Tibial artery (tissue), 4 donors: ENCODE measurements around the gene MCFD2.

Source experiments
- DNase-seq, 2 donors: peaks; one replicate each; pipeline ENCODE4 v3.0.0-alpha.2; 2019
- H3K27ac ChIP-seq, 2 donors: fragments of 200-600 bp; sonication (generic) in 1 of 2; 1 replicate in 1 of 2; 2 replicates in 1 of 2; pipeline ENCODE4 v1.5.1; 2018 to 2019; ENCODE audit warnings: mild to moderate bottlenecking in 1 of 2
- H3K27me3 ChIP-seq, 2 donors: fragments of 200-600 bp; sonication (generic) in 1 of 2; one replicate each; pipeline versions ENCODE4 v1.5.1 to v1.6.0; 2016 to 2019
- H3K36me3 ChIP-seq, 3 donors: fragments of 200-600 bp; sonication (generic) in 2 of 3; one replicate each; pipeline ENCODE4 v1.5.1; 2016 to 2019; ENCODE audit warnings: mild to moderate bottlenecking in 2 of 3
- H3K4me1 ChIP-seq, 4 donors: fragments of 200-600 bp; sonication (generic) in 2 of 4; 1 replicate in 3 of 4; 2 replicates in 1 of 4; pipeline ENCODE4 v1.5.1; 2016 to 2019
- H3K4me3 ChIP-seq, 2 donors: fragments of 200-600 bp; sonication (generic) in 1 of 2; 1 replicate in 1 of 2; 2 replicates in 1 of 2; pipeline ENCODE4 v1.5.1; 2018 to 2019; ENCODE audit warnings: mild to moderate bottlenecking in 2 of 2
- H3K9me3 ChIP-seq, 3 donors: fragments of 200-600 bp; sonication (generic) in 1 of 3; one replicate each; pipeline ENCODE4 v1.5.1; 2016 to 2019
- CTCF ChIP-seq, 2 experiments: fragments of 200-600 bp in 1 of 2; fragments of 450-650 bp in 1 of 2; IDR thresholded peaks; one replicate each; pipeline ENCODE4 v1.5.1; 2017 to 2019; ENCODE audit warnings: antibody characterized with exemption in 2 of 2, mild to moderate bottlenecking in 1 of 2, moderate library complexity in 1 of 2
- intact Hi-C: fragments of 100-400 bp; cut with DNase I; formaldehyde crosslinking; loops from one replicate; pipeline ENCODE4 v1.15.0; 2023; ENCODE audit warnings: low total_unique reads

Gene MCFD2

GRCh38 chr2:46874236-46874929, 41.2 kb downstream of the MCFD2 start:
- H3K4me1 ChIP-seq, result peaks cover 0 to 54% (median 35%) of the 10 kb centered on the region in 4 donors
- H3K27ac ChIP-seq, result no peak overlapping the region
- DNase-seq, result peak in 1 of 2 donors; percentile 8
- intact Hi-C loops, result loop anchor here (10.0 kb wide), 1 partner anchor 510 kb away; no protein-coding TSS in a partner anchor
- no peaks in the 10 kb centered on the region for H3K9me3 ChIP-seq
- H3K36me3 ChIP-seq, result no peaks in the 10 kb centered on the region
- no peak for TF ChIP-seq CTCF (IDR thresholded peaks at IDR 0.05)
- no peak overlapping the region for H3K4me3 ChIP-seq
- H3K27me3 ChIP-seq, result no peaks in the 10 kb centered on the region

GRCh38 chr2:46873604-46874068, 42.0 kb downstream of the MCFD2 start:
- Histone ChIP-seq H3K27me3 (no peaks in the 10 kb centered on the region), H3K9me3 (no peaks in the 10 kb centered on the region), H3K36me3 (no peaks in the 10 kb centered on the region), H3K4me3 (no peak overlapping the region), H3K27ac (peak overlapping the region; percentile 15 to 22), H3K4me1 (peaks cover 0 to 46% (median 27%) of the 10 kb centered on the region in 4 donors)
- intact Hi-C loops, result loop anchor here (10.0 kb wide), 1 partner anchor 509 kb away; no protein-coding TSS in a partner anchor
- DNase-seq, result peak; percentile 83 to 86
- TF ChIP-seq CTCF (IDR thresholded peaks at IDR 0.05), result no peak

- peak; percentile 16 to 34 for DNase-seq
- intact Hi-C loops, result loop anchor here (10.0 kb wide), 1 partner anchor 508 kb away; no protein-coding TSS in a partner anchor
Observed at GRCh38 chr2:46872902-46873603, 42.6 kb downstream of the MCFD2 start.

GRCh38 chr2:46871976-46872381, 43.6 kb downstream of the MCFD2 start:
- DNase-seq, result peak in 1 of 2 donors; percentile 62
- intact Hi-C loops, result loop anchor here (10.0 kb wide), 1 partner anchor 507 kb away; no protein-coding TSS in a partner anchor

More at GRCh38 chr2:46872902-46873603, 42.6 kb downstream of the MCFD2 start:
- H3K4me1 ChIP-seq, result peaks cover 0 to 41% (median 24%) of the 10 kb centered on the region in 4 donors
- H3K27me3 ChIP-seq, result no peaks in the 10 kb centered on the region
- H3K27ac ChIP-seq, result peak overlapping the region; percentile 15 to 22
- no peak overlapping the region for H3K4me3 ChIP-seq
- TF ChIP-seq CTCF (IDR thresholded peaks at IDR 0.05), result no peak
- no peaks in the 10 kb centered on the region for H3K9me3 ChIP-seq
- H3K36me3 ChIP-seq, result no peaks in the 10 kb centered on the region

More at GRCh38 chr2:46871976-46872381, 43.6 kb downstream of the MCFD2 start:
- H3K27ac ChIP-seq, result no peak overlapping the region
- no peaks in the 10 kb centered on the region for H3K27me3 ChIP-seq
- no peaks in the 10 kb centered on the region for H3K9me3 ChIP-seq
- TF ChIP-seq CTCF (IDR thresholded peaks at IDR 0.05), result no peak
- no peak overlapping the region for H3K4me3 ChIP-seq
- no peaks in the 10 kb centered on the region for H3K36me3 ChIP-seq
- peaks cover 0 to 35% (median 18%) of the 10 kb centered on the region in 4 donors for H3K4me1 ChIP-seq
